GM12892 (cell line): ENCODE results near the gene ATXN7L2.

Experiments
- POLR2A ChIP-seq: IDR thresholded peaks from 2 replicates; pipeline ENCODE4 v1.6.1; 2011; ENCODE audit warnings: low read depth, low read length, control low read depth
- POLR2AphosphoS5 ChIP-seq: IDR thresholded peaks from 2 replicates; pipeline ENCODE4 v1.6.1; 2011; ENCODE audit warnings: low read depth, low read length, control low read depth
- TAF1 ChIP-seq: IDR thresholded peaks from 2 replicates; pipeline ENCODE4 v1.6.1; 2011; ENCODE audit warnings: low read depth, mild to moderate bottlenecking, control low read depth, low read length, borderline replicate concordance

DNA sequence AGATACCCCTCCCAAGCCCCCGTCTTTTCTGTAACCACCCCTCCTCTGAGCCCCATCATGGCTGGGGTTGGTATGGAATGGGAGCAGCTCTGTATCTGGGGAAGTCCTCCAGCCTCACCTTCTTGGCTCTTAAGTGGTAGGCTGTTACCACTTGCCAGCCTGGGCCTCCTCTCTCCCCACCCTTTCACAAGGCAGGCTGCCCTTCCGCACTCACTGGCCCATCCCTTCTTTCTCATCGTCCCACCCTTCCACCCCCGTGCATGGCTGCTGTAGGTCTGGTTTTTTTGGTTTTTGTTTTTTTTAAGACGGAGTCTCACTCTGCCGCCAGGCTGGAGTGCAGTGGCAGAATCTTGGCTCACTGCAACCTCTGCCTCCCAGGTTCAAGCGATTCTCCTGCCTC lies 15.4 kb downstream of the ATXN7L2 start:
- no peak for TF ChIP-seq POLR2AphosphoS5
- no peak for TF ChIP-seq POLR2A
- no peak for TF ChIP-seq TAF1
